Neuronal stem cell (in vitro differentiated cells): ENCODE results near the gene CYP4Z1.
"Not testable (repeated sequence)": the region's sequence is repeated elsewhere in the genome, so short reads cannot be mapped to it uniquely, and the experiment has no call there.

Experiments
- DNase-seq: peaks from one replicate; pipeline ENCODE4 v3.0.0-alpha.2; 2013; ENCODE audit warnings: low spot score
- H2AFZ ChIP-seq: one replicate; pipeline ENCODE4 v1.6.1; 2013; ENCODE audit warnings: mild to moderate bottlenecking, low read length, inconsistent platforms
- H2AK5ac ChIP-seq: 2 replicates; pipeline ENCODE4 v1.6.1; 2013; ENCODE audit warnings: low read depth, mild to moderate bottlenecking, inconsistent platforms, low read length, moderate library complexity, mixed read lengths
- H2BK120ac ChIP-seq: 2 replicates; pipeline ENCODE4 v1.6.1; 2013; ENCODE audit warnings: low read depth, mild to moderate bottlenecking, inconsistent platforms, low read length, moderate library complexity, mixed read lengths
- H2BK12ac ChIP-seq: one replicate; pipeline ENCODE4 v1.6.1; 2013; ENCODE audit warnings: low read length, inconsistent platforms
- H2BK15ac ChIP-seq: 2 replicates; pipeline ENCODE4 v1.6.1; 2013; ENCODE audit warnings: mild to moderate bottlenecking, low read length, inconsistent platforms, mixed read lengths
- H2BK5ac ChIP-seq: one replicate; pipeline ENCODE4 v1.6.1; 2013; ENCODE audit warnings: inconsistent platforms, mild to moderate bottlenecking, low read length, moderate library complexity
- H3K14ac ChIP-seq: one replicate; pipeline ENCODE4 v1.6.1; 2013; ENCODE audit warnings: low read length, inconsistent platforms
- H3K18ac ChIP-seq: 2 replicates; pipeline ENCODE4 v1.6.1; 2013; ENCODE audit warnings: low read length, inconsistent platforms
- H3K23ac ChIP-seq: 2 replicates; pipeline ENCODE4 v1.6.1; 2013; ENCODE audit warnings: low read depth, mild to moderate bottlenecking, mixed read lengths, low read length, inconsistent platforms; ENCODE audit not compliant: poor library complexity
- H3K27ac ChIP-seq: replicated peaks from 3 replicates; pipeline ENCODE4 v1.5.1; 2013; ENCODE audit warnings: low read length, inconsistent platforms
- H3K27me3 ChIP-seq, 3 experiments: 2 replicates each; pipeline ENCODE4 v1.6.1; 2013; ENCODE audit warnings: low read length in 3 of 3, mild to moderate bottlenecking in 2 of 3, inconsistent platforms in 1 of 3, low read depth in 1 of 3, mixed read lengths in 1 of 3, moderate library complexity in 1 of 3; ENCODE audit not compliant: control insufficient read depth in 3 of 3, insufficient read depth in 3 of 3
- H3K36me3 ChIP-seq, 2 donors: replicated peaks in 1 of 2; 2 replicates each; pipeline ENCODE4 v1.6.1; 2013; ENCODE audit warnings: low read length in 2 of 2; ENCODE audit not compliant: control insufficient read depth in 2 of 2, insufficient read depth in 2 of 2
- H3K4ac ChIP-seq: 2 replicates; pipeline ENCODE4 v1.6.1; 2013; ENCODE audit warnings: inconsistent platforms, mild to moderate bottlenecking, low read length, moderate library complexity
- H3K4me1 ChIP-seq, 2 donors: 1 replicate in 1 of 2; 2 replicates in 1 of 2; pipeline ENCODE4 v1.6.1; 2013; ENCODE audit warnings: low read length in 2 of 2, low read depth in 1 of 2; ENCODE audit not compliant: control insufficient read depth in 2 of 2, insufficient read depth in 1 of 2
- H3K4me2 ChIP-seq: one replicate; pipeline ENCODE4 v1.6.1; 2013; ENCODE audit warnings: mild to moderate bottlenecking, low read length, inconsistent platforms; ENCODE audit not compliant: insufficient read depth, poor library complexity, severe bottlenecking
- H3K4me3 ChIP-seq, 2 donors: 2 replicates each; pipeline ENCODE4 v1.5.1; 2013; ENCODE audit warnings: low read length in 2 of 2, mild to moderate bottlenecking in 2 of 2, inconsistent platforms in 1 of 2, moderate library complexity in 1 of 2
- H3K79me1 ChIP-seq: one replicate; pipeline ENCODE4 v1.6.1; 2013; ENCODE audit warnings: low read depth, mild to moderate bottlenecking, inconsistent platforms, low read length, moderate library complexity
- H3K9ac ChIP-seq: one replicate; pipeline ENCODE4 v1.6.1; 2013; ENCODE audit warnings: mild to moderate bottlenecking, low read depth, low read length, inconsistent platforms; ENCODE audit not compliant: poor library complexity
- H3K9me3 ChIP-seq, 2 donors: replicated peaks in 1 of 2; 2 replicates each; pipeline versions ENCODE3 to v1.6.1; 2013; ENCODE audit warnings: low read length in 2 of 2, mild to moderate bottlenecking in 2 of 2, inconsistent platforms in 1 of 2, low read depth in 1 of 2, mixed read lengths in 1 of 2, moderate library complexity in 1 of 2; ENCODE audit not compliant: control insufficient read depth in 2 of 2, insufficient read depth in 1 of 2
- H4K8ac ChIP-seq: one replicate; pipeline ENCODE4 v1.6.1; 2013; ENCODE audit warnings: low read depth, mild to moderate bottlenecking, inconsistent platforms, low read length, moderate library complexity
- H4K91ac ChIP-seq: one replicate; pipeline ENCODE4 v1.6.1; 2013; ENCODE audit warnings: low read length, low read depth, mild to moderate bottlenecking, inconsistent platforms; ENCODE audit not compliant: poor library complexity
- WGBS, 2 donors: extraction: QIAGEN DNeasy Blood & Tissue Kit; methylation state at CpG; one replicate each; pipeline ENCODE4 v1.1.7; 2013; ENCODE audit warnings: missing lambda C conversion rate in 2 of 2, mixed read lengths in 1 of 2; ENCODE audit not compliant: insufficient read length in 2 of 2, insufficient replicate concordance in 1 of 2; ENCODE audit errors: extremely low coverage in 2 of 2; 5-methylcytosine and 5-hydroxymethylcytosine counted together

The CYP4Z1 gene

GRCh38 chr1:47036764-47037163 lies 30.3 kb upstream of the CYP4Z1 start:
- H2BK12ac ChIP-seq = no peak overlapping the region
- H3K36me3 ChIP-seq = no peaks in the 10 kb centered on the region
- no peak overlapping the region for H2BK5ac ChIP-seq
- H2BK120ac ChIP-seq = no peak overlapping the region
- no peak overlapping the region for H2BK15ac ChIP-seq
- H3K9ac ChIP-seq = no peak overlapping the region
- no peak overlapping the region for H3K4me2 ChIP-seq
- H3K14ac ChIP-seq = no peak overlapping the region
- H3K4ac ChIP-seq = no peak overlapping the region
- H3K4me1 ChIP-seq = no peaks in the 10 kb centered on the region
- no peaks in the 10 kb centered on the region for H3K79me1 ChIP-seq
- no peaks in the 10 kb centered on the region for H3K27me3 ChIP-seq
- no peaks in the 10 kb centered on the region for H3K9me3 ChIP-seq
- no peak overlapping the region for H2AK5ac ChIP-seq
- H4K8ac ChIP-seq = no peak overlapping the region
- no peak overlapping the region for H4K91ac ChIP-seq
- H3K27ac ChIP-seq = no peak overlapping the region
- no peak overlapping the region for H2AFZ ChIP-seq
- H3K4me3 ChIP-seq = no peak overlapping the region
- no CpG with 5 or more reads among the region's 1 CpG for WGBS, 2 donors
- H3K18ac ChIP-seq = no peak overlapping the region
- DNase-seq = no peak
- H3K23ac ChIP-seq = no peak overlapping the region

GRCh38 chr1:47059376-47059775 lies 7.7 kb upstream of the CYP4Z1 start:
- Histone ChIP-seq H4K8ac (no peak overlapping the region), H2BK5ac (no peak overlapping the region), H2AK5ac (no peak overlapping the region), H3K9me3 (no peaks in the 10 kb centered on the region), H3K4me2 (no peak overlapping the region), H3K23ac (no peak overlapping the region), H3K36me3 (no peaks in the 10 kb centered on the region), H3K27ac (no peak overlapping the region), H3K9ac (no peak overlapping the region), H2BK120ac (no peak overlapping the region), H4K91ac (no peak overlapping the region), H3K27me3 (no peaks in the 10 kb centered on the region), H3K14ac (no peak overlapping the region), H3K4me1 (no peaks in the 10 kb centered on the region), H2BK12ac (no peak overlapping the region), H2AFZ (no peak overlapping the region), H3K4me3 (no peak overlapping the region), H2BK15ac (no peak overlapping the region), H3K79me1 (no peaks in the 10 kb centered on the region), H3K4ac (no peak overlapping the region), H3K18ac (no peak overlapping the region)
- DNase-seq = no peak
- no CpG with 5 or more reads among the region's 1 CpG for WGBS, 2 donors

GRCh38 chr1:47069080-47069479 lies 2.0 kb downstream of the CYP4Z1 start:
- H3K36me3 ChIP-seq, H3K79me1 ChIP-seq, H3K23ac ChIP-seq, H2BK12ac ChIP-seq, H3K14ac ChIP-seq, H3K4me2 ChIP-seq, H3K9me3 ChIP-seq, H2AFZ ChIP-seq, H2BK5ac ChIP-seq, H3K9ac ChIP-seq, H3K27ac ChIP-seq, H3K4ac ChIP-seq, H3K18ac ChIP-seq, H4K8ac ChIP-seq, H4K91ac ChIP-seq, H3K4me1 ChIP-seq, H3K27me3 ChIP-seq, H3K4me3 ChIP-seq, DNase-seq, H2BK120ac ChIP-seq, H2BK15ac ChIP-seq, H2AK5ac ChIP-seq: not testable (repeated sequence)
- WGBS, 2 donors = no CpG with 5 or more reads among the region's 4 CpGs

GRCh38 chr1:47069509-47069908 lies 2.5 kb downstream of the CYP4Z1 start:
- not testable (repeated sequence) for H3K9me3 ChIP-seq, H3K79me1 ChIP-seq, H2BK12ac ChIP-seq, H3K4me2 ChIP-seq, H4K91ac ChIP-seq, H3K4me3 ChIP-seq, H3K14ac ChIP-seq, H3K23ac ChIP-seq, DNase-seq, H4K8ac ChIP-seq, H2AFZ ChIP-seq, H2BK15ac ChIP-seq, H2BK5ac ChIP-seq, H3K4ac ChIP-seq, H3K36me3 ChIP-seq, H3K9ac ChIP-seq, H3K27me3 ChIP-seq, H3K18ac ChIP-seq, H3K27ac ChIP-seq, H2BK120ac ChIP-seq, H2AK5ac ChIP-seq, H3K4me1 ChIP-seq
